GM12873 (cell line): ENCODE measurements around the gene PDZD2.

Experiments used
- TF ChIP-seq, protein P1 (sequence below): IDR thresholded peaks from 2 replicates; pipeline ENCODE4 v1.5.1; 2012; ENCODE audit warnings: low read depth, mild to moderate bottlenecking, moderate library complexity, low read length, control low read depth; ENCODE audit not compliant: insufficient read depth; ENCODE audit errors: missing control alignments

Gene PDZD2

DNA sequence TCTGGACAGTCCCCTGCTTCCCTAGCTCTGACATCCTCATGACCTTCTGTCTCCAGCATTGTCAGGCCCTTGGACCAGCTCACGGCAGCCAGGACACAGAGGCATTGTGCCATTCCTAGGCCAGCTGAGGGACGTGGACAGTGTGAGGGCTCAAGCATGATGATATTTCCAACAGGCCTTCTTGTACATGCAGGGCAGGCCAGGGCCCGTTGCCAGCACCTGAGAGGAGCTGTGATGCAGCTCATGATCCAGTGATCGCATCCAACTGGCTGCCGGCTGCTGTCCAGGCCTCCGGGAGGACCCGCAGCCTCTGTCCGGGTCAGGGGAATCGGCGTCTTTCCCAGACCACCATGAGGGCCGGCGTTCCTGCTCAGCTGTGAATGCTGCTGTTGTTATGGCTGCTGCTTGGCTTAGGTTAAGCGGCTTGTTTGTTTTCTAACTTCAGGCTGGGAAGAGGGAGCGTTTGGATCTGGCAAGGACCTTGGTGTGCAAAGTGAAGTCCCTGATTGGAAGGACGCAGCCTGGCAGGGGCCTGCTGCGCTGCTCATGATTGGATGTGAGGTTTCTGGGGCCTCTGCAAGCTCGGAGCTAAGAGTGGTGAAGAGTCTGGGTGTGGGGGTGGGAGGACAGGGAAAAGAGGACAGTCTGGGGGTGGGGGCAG, 53.8 kb downstream of the PDZD2 start:
- TF ChIP-seq, protein P1, sequence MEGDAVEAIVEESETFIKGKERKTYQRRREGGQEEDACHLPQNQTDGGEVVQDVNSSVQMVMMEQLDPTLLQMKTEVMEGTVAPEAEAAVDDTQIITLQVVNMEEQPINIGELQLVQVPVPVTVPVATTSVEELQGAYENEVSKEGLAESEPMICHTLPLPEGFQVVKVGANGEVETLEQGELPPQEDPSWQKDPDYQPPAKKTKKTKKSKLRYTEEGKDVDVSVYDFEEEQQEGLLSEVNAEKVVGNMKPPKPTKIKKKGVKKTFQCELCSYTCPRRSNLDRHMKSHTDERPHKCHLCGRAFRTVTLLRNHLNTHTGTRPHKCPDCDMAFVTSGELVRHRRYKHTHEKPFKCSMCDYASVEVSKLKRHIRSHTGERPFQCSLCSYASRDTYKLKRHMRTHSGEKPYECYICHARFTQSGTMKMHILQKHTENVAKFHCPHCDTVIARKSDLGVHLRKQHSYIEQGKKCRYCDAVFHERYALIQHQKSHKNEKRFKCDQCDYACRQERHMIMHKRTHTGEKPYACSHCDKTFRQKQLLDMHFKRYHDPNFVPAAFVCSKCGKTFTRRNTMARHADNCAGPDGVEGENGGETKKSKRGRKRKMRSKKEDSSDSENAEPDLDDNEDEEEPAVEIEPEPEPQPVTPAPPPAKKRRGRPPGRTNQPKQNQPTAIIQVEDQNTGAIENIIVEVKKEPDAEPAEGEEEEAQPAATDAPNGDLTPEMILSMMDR, result no peak

DNA sequence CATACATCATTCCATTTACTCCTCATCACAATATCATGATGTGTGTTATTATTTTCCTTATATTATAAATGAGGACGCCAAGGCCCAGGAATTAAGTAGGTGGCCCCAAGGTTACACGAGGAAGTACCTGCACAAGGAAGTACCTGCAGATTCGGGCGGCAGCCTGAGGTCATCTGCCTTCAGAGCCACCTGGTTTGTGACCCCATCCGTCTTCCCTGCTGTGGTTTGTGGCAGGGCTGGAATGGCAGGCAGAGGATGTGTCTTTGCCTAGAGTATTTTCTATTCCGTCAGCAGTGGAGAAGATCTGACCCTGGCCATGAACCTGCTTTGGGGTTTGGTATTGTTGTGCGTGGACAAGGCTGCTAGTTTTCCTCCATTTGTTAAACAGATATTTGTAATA, 59.7 kb downstream of the PDZD2 start:
- TF ChIP-seq, protein P1, result no peak

DNA sequence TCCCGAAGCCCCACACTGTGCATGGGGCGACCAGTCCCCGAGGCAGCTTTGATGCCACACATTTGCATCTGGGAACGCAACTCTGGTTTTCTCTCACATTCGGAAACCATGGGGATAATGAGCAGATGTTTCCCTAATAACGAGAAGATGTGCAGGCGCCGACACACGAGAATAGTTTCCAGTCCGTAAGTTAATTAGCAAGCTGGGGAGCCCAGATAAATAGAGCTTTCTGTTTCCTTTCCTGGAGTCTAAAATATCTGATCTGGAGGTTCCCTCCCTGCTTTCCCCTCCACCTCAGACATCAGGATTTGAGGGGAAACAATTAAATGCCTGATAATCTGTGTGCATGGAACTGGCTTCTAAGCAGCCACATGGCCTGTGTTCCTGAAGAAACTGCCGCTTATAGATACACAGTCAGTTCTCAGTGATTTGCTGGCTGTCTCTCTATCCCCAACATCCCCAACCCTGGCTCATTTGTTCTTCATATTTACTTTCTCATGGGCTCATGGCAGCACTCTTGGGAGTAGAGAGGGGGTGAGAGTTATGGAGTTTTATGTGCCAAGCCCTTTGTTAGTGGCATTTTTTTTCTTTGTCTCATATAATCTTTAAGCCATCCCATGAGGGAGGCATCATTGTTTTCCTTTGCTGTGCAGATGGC, 62.8 kb downstream of the PDZD2 start:
- TF ChIP-seq, protein P1, result no peak

DNA sequence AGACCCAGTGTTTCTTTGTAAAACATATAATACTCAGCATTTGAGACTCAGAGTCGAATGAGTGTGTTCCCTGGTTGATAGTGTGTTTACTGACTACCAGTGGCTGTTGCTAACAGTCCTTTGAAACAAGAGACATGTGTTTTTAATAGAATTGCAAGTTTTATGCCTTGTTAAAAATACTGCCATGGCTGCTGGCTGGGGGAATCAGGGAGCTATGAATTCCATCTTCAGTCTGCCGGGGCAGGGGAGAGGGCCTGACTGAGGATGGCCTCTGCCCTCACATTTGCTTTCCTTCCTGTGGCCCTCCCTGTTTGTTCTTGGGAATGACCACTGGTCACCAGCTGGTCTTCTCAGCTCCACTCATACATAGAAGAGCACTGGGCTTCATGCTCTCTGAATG, 63.8 kb downstream of the PDZD2 start:
- TF ChIP-seq, protein P1, result no peak

DNA sequence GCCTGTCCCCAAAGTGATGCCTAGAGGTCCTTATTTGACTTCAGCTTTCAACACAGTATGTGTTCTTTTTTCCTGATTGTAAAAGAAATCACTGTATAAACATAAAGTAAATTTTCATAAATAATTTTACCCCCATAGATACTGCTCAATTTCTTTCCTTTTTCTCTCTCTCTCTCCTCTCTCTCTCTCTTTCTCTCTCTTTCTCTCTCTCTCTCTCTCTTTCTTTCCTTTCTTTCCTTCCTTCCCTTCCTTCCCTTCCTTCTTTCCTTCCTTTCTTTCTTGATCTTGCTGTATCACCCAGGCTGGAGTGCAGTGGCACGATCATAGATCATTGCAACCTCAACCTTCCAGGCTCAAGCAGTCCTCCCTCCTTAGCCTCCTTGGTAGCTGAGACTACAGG, 64.8 kb downstream of the PDZD2 start:
- TF ChIP-seq, protein P1, result no peak

DNA sequence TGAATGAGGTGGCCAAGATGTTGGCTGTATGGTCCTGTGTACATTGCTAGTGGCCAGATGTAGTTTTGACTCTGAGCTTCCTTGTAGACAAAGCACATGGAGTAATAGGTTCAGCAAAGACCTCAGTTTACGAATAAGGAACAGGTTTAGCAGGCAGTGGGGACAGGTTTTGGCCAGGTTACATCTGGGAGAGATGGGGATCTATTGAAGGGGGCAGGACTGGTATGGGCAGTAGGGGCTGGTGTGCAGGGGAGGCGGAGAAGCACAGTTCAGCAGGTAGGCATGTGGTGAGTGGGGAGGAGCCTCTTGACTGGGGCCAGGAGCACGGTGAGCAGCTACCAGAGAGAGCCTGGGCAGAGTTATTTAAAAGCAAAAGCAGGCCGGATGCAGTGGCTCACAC, 67.3 kb downstream of the PDZD2 start:
- TF ChIP-seq, protein P1, result no peak

DNA sequence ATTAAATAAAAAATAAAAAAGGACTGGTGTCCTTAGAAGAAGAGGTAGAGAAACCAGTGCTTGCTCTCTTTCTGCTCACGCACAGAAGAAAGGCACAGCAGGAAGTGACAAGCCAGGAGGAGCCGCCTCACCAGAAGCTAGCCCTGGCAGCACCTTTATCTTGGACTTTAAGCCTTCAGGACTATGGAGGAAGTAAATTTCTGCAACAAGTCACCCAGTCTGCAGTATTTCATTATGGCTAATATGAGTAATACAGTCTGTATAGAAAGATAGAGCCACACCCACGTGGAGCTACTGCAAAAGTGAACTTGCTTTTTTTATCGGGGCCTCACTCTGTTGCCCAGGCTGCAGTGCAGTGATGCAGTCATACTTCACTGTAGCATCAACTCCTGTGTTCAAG, 68.4 kb downstream of the PDZD2 start:
- TF ChIP-seq, protein P1, result no peak
